ENCODE results near the gene TENM3. TPM values are rescaled to one million over a fixed set of nuclear protein-coding genes. Genes with fewer than 3 reads are reported as not detected.

TENM3 gene
- total and polyA plus RNA-seq, 4 donors = 0.05 to 5.5 (median 1.1) TPM; not detected in 1

GRCh38 chr4:182255441-182256190, 12.4 kb downstream of the TENM3 start:
- Histone ChIP-seq H3K9me3 (ENCODE audit: control insufficient read depth, low read length) (no peaks in the 10 kb centered on the region), H3K36me3 (ENCODE audit: control insufficient read depth in 1 of 2, insufficient read depth in 2 of 2, low read length in 1 of 2) (no peaks in the 10 kb centered on the region), H3K4me1 (ENCODE audit: control insufficient read depth in 1 of 2, insufficient read depth in 2 of 2, low read length in 2 of 2) (no peaks in the 10 kb centered on the region), H3K27ac (ENCODE audit: low read depth in 1 of 2, low read length in 2 of 2) (no peak overlapping the region), H3K4me3 (ENCODE audit: low read length in 2 of 2) (no peak overlapping the region), H3K27me3 (ENCODE audit: control insufficient read depth in 1 of 2, insufficient read depth in 2 of 2, low read length in 1 of 2) (no peaks in the 10 kb centered on the region)
- ATAC-seq (ENCODE audit: low FRiP score) (no peak), DNase-seq (no peak)
- 79 to 82% methylated on average over 8 of the region's 8 CpGs for WGBS, 2 donors
- intact Hi-C loops (cut with DNase I) = no loop called here

- no peaks in the 10 kb centered on the region for H3K27me3 ChIP-seq (ENCODE audit: control insufficient read depth in 1 of 2, insufficient read depth in 2 of 2, low read length in 1 of 2)
- H3K9me3 ChIP-seq (ENCODE audit: control insufficient read depth, low read length) = no peaks in the 10 kb centered on the region
- no peaks in the 10 kb centered on the region for H3K4me1 ChIP-seq (ENCODE audit: control insufficient read depth in 1 of 2, insufficient read depth in 2 of 2, low read length in 2 of 2)
- no peak overlapping the region for H3K27ac ChIP-seq (ENCODE audit: low read depth in 1 of 2, low read length in 2 of 2)
- WGBS, 2 donors = 94 to 99% methylated on average over 3 of the region's 3 CpGs
- no peak for ATAC-seq (ENCODE audit: low FRiP score)
- H3K36me3 ChIP-seq (ENCODE audit: control insufficient read depth in 1 of 2, insufficient read depth in 2 of 2, low read length in 1 of 2) = no peaks in the 10 kb centered on the region
- H3K4me3 ChIP-seq (ENCODE audit: low read length in 2 of 2) = no peak overlapping the region
- DNase-seq = no peak
- intact Hi-C loops (cut with DNase I) = no loop called here
Measured at GRCh38 chr4:182257016-182257415, 13.8 kb downstream of the TENM3 start.

- H3K27me3 ChIP-seq (ENCODE audit: control insufficient read depth in 1 of 2, insufficient read depth in 2 of 2, low read length in 1 of 2) = no peaks in the 10 kb centered on the region
- WGBS, 2 donors = 66 to 78% methylated on average over 3 of the region's 3 CpGs
- H3K4me1 ChIP-seq (ENCODE audit: control insufficient read depth in 1 of 2, insufficient read depth in 2 of 2, low read length in 2 of 2) = no peaks in the 10 kb centered on the region
- intact Hi-C loops (cut with DNase I) = no loop called here
- no peak overlapping the region for H3K27ac ChIP-seq (ENCODE audit: low read depth in 1 of 2, low read length in 2 of 2)
- no peaks in the 10 kb centered on the region for H3K36me3 ChIP-seq (ENCODE audit: control insufficient read depth in 1 of 2, insufficient read depth in 2 of 2, low read length in 1 of 2)
- ATAC-seq (ENCODE audit: low FRiP score) (no peak), DNase-seq (no peak)
- H3K9me3 ChIP-seq (ENCODE audit: control insufficient read depth, low read length) = no peaks in the 10 kb centered on the region
- no peak overlapping the region for H3K4me3 ChIP-seq (ENCODE audit: low read length in 2 of 2)
Measured at GRCh38 chr4:182257503-182257902, 14.3 kb downstream of the TENM3 start.

GRCh38 chr4:182258441-182259000, 15.3 kb downstream of the TENM3 start:
- 53 to 57% methylated on average over 4 of the region's 4 CpGs for WGBS, 2 donors
- ATAC-seq (ENCODE audit: low FRiP score) (no peak), DNase-seq (no peak)
- intact Hi-C loops (cut with DNase I) = no loop called here
- no peaks in the 10 kb centered on the region for H3K9me3 ChIP-seq (ENCODE audit: control insufficient read depth, low read length)
- no peak overlapping the region for H3K27ac ChIP-seq (ENCODE audit: low read depth in 1 of 2, low read length in 2 of 2)
- H3K4me1 ChIP-seq (ENCODE audit: control insufficient read depth in 1 of 2, insufficient read depth in 2 of 2, low read length in 2 of 2) = no peaks in the 10 kb centered on the region
- no peaks in the 10 kb centered on the region for H3K27me3 ChIP-seq (ENCODE audit: control insufficient read depth in 1 of 2, insufficient read depth in 2 of 2, low read length in 1 of 2)
- H3K36me3 ChIP-seq (ENCODE audit: control insufficient read depth in 1 of 2, insufficient read depth in 2 of 2, low read length in 1 of 2) = no peaks in the 10 kb centered on the region
- no peak overlapping the region for H3K4me3 ChIP-seq (ENCODE audit: low read length in 2 of 2)

- no peak for ATAC-seq (ENCODE audit: low FRiP score)
- Histone ChIP-seq H3K36me3 (ENCODE audit: control insufficient read depth in 1 of 2, insufficient read depth in 2 of 2, low read length in 1 of 2) (no peaks in the 10 kb centered on the region), H3K9me3 (ENCODE audit: control insufficient read depth, low read length) (no peaks in the 10 kb centered on the region), H3K27me3 (ENCODE audit: control insufficient read depth in 1 of 2, insufficient read depth in 2 of 2, low read length in 1 of 2) (no peaks in the 10 kb centered on the region), H3K27ac (ENCODE audit: low read depth in 1 of 2, low read length in 2 of 2) (no peak overlapping the region), H3K4me3 (ENCODE audit: low read length in 2 of 2) (no peak overlapping the region), H3K4me1 (ENCODE audit: control insufficient read depth in 1 of 2, insufficient read depth in 2 of 2, low read length in 2 of 2) (no peaks in the 10 kb centered on the region)
- intact Hi-C loops (cut with DNase I) = no loop called here
- DNase-seq = no peak
- 91 to 94% methylated on average over 8 of the region's 8 CpGs for WGBS, 2 donors
Measured at GRCh38 chr4:182261651-182262223, 18.5 kb downstream of the TENM3 start.

- no peak overlapping the region for H3K27ac ChIP-seq (ENCODE audit: low read depth in 1 of 2, low read length in 2 of 2)
- ATAC-seq (ENCODE audit: low FRiP score) = no peak
- H3K4me1 ChIP-seq (ENCODE audit: control insufficient read depth in 1 of 2, insufficient read depth in 2 of 2, low read length in 2 of 2) = no peaks in the 10 kb centered on the region
- H3K36me3 ChIP-seq (ENCODE audit: control insufficient read depth in 1 of 2, insufficient read depth in 2 of 2, low read length in 1 of 2) = no peaks in the 10 kb centered on the region
- H3K27me3 ChIP-seq (ENCODE audit: control insufficient read depth in 1 of 2, insufficient read depth in 2 of 2, low read length in 1 of 2) = no peaks in the 10 kb centered on the region
- DNase-seq = no peak
- H3K4me3 ChIP-seq (ENCODE audit: low read length in 2 of 2) = no peak overlapping the region
- WGBS, 2 donors = 63 to 72% methylated on average over 10 of the region's 10 CpGs
- H3K9me3 ChIP-seq (ENCODE audit: control insufficient read depth, low read length) = no peaks in the 10 kb centered on the region
- intact Hi-C loops (cut with DNase I) = no loop called here
Measured at GRCh38 chr4:182263562-182263961, 20.4 kb downstream of the TENM3 start.

- WGBS, 2 donors = 46 to 47% methylated on average over 13 of the region's 13 CpGs
- no peak overlapping the region for H3K27ac ChIP-seq (ENCODE audit: low read depth in 1 of 2, low read length in 2 of 2)
Measured at GRCh38 chr4:182264139-182264752, 21.0 kb downstream of the TENM3 start.

GRCh38 chr4:182265881-182266280, 22.7 kb downstream of the TENM3 start:
- no peak overlapping the region for H3K27ac ChIP-seq (ENCODE audit: low read depth in 1 of 2, low read length in 2 of 2)
- no peaks in the 10 kb centered on the region for H3K36me3 ChIP-seq (ENCODE audit: control insufficient read depth in 1 of 2, insufficient read depth in 2 of 2, low read length in 1 of 2)
- no peak for DNase-seq
- no peaks in the 10 kb centered on the region for H3K27me3 ChIP-seq (ENCODE audit: control insufficient read depth in 1 of 2, insufficient read depth in 2 of 2, low read length in 1 of 2)
- no peak overlapping the region for H3K4me3 ChIP-seq (ENCODE audit: low read length in 2 of 2)
- ATAC-seq (ENCODE audit: low FRiP score) = no peak
- 79 to 85% methylated on average over 3 of the region's 3 CpGs for WGBS, 2 donors
- intact Hi-C loops (cut with DNase I) = no loop called here
- no peaks in the 10 kb centered on the region for H3K9me3 ChIP-seq (ENCODE audit: control insufficient read depth, low read length)
- H3K4me1 ChIP-seq (ENCODE audit: control insufficient read depth in 1 of 2, insufficient read depth in 2 of 2, low read length in 2 of 2) = no peaks in the 10 kb centered on the region

More at GRCh38 chr4:182264139-182264752, 21.0 kb downstream of the TENM3 start:
- H3K9me3 ChIP-seq (ENCODE audit: control insufficient read depth, low read length) = no peaks in the 10 kb centered on the region
- DNase-seq (no peak), ATAC-seq (ENCODE audit: low FRiP score) (no peak)
- no peaks in the 10 kb centered on the region for H3K36me3 ChIP-seq (ENCODE audit: control insufficient read depth in 1 of 2, insufficient read depth in 2 of 2, low read length in 1 of 2)
- no peaks in the 10 kb centered on the region for H3K4me1 ChIP-seq (ENCODE audit: control insufficient read depth in 1 of 2, insufficient read depth in 2 of 2, low read length in 2 of 2)
- intact Hi-C loops (cut with DNase I) = no loop called here
- H3K4me3 ChIP-seq (ENCODE audit: low read length in 2 of 2) = no peak overlapping the region
- no peaks in the 10 kb centered on the region for H3K27me3 ChIP-seq (ENCODE audit: control insufficient read depth in 1 of 2, insufficient read depth in 2 of 2, low read length in 1 of 2)

Data from aorta (tissue), 5 donors.